GDM1 (cell line): Measurements from ENCODE around the gene SKOR2.
"Not testable (repeated sequence)": the region's sequence is repeated elsewhere in the genome, so short reads cannot be mapped to it uniquely, and the experiment has no call there.

ENCODE experiments used
- DNase-seq: peaks from one replicate; lab custom pipeline; 2025; lab: John Stamatoyannopoulos, UW

Gene SKOR2

DNA sequence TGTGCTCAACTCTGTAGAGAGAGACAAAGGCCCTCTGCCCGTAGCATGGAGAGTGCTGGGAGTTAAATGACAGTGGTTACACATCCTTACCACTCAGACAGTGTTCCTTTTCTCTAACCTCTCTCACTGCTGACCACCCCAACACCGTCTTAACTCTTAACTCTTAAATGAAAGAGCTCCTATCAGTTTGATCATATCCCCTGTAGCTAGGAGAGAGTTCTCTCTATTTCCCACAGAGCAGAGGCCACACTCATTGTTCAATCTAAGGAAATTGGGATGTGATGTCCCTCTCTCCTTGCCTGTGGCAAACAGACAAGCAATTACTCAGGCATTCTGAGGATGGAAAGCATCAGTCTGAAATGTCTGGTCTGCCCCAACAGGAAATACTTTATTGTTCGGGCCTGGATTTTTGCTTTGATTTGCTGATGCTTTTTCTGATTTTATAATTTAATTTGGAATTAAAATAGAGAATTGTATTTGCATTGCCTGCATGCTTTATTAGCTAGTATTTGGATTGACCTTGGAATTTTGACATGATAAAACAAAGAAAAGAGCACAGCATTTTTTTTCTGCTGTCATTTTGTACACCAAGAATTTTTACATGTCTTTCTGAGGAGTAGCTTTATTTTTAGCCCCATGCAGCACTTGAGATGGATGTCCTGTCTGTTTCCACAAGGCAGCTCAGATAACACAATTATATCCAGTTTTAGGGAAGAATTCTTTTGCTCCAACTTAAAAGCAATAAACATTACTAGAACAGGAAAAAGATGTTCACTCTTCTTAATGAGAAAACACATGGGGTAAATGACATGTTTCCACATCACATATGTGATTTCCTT is 47.6 kb downstream of the SKOR2 start:
- no peak for DNase-seq

DNA sequence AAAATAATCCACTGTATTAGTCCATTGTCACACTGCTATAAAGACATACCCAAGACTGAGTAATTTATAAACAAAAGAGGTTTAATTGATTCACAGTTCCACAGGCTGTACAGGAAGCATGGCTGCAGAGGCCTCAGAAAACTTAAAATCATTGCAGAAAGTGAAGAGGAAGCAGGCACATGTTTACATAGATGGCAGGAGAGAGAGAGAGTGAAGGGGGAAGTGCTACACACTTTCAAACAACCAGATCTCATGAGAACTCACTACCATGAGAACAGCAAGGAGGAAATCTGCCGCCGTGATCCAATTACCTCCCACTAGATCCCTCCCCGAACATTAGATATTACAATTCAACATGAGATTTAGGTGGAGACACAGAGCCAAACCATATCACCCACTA is 55.5 kb downstream of the SKOR2 start:
- peak; percentile 4 for DNase-seq

DNA sequence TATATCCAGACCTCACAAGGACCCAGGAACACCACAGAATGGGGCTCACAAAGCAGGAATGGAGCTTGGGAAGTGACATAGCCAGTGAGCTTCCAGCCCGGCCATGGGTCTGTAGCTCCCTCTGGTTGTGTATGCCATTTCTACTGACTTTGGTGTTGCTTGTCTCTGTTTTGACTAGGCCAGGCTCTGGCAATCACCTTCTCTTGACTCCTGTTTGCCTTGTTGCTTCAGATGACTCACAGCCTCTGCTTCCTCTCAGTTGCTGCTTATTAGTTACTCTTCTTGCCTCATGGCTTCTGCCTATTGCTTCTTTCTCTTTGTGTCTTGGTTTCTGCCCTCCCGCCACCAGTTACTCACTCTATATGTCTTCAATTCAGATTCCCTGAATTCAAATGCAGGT is 59.5 kb downstream of the SKOR2 start:
- no peak for DNase-seq

DNA sequence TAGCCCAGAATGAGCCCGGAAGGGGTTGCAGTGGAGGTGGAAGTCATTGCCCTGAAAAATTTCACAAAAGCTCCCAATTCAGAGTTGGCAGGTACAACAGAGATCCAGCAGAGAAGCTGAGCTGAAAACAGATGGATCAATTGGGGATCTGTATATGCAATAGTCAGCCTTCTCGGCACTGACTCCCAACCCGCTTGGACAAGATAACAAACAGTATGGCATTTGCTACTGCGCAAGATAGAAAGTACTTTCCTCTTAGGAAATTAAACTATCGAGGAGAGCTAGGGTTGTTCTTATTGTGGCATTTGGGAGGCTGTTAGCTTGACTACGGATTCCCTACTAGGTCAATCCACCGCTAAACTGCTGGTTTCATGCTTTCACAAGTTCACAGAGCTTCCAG is 63.7 kb downstream of the SKOR2 start:
- DNase-seq = no peak

DNA sequence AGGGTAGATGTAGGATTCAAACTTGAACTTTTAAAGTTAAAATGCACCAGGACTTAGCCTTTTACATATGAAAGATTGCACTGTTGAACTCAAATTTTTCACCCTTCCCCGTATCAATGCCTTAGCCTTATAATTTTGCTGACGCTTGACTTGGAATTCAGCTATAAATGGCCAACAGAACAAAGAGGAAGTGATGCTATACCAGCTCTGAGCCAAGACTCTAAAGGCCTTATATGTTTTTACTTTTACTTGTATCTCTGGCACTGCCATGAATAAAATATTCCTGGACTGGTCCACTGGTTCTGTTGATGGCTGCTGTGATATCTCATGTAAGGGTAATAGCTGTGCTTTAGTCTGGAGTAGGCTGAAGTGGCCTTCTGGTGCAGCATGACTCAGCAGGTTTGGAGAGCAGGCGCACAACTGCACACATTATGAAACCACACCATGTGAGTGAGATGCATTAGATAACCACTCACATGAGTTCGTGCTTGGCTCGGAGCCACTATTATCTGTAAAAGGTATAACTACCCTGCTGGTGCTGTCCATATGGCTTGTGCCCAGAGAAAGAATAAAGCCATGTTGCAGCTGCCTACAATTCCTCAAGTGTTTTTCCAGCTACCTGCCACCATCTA is 66.9 kb downstream of the SKOR2 start:
- peak; percentile 2 for DNase-seq

DNA sequence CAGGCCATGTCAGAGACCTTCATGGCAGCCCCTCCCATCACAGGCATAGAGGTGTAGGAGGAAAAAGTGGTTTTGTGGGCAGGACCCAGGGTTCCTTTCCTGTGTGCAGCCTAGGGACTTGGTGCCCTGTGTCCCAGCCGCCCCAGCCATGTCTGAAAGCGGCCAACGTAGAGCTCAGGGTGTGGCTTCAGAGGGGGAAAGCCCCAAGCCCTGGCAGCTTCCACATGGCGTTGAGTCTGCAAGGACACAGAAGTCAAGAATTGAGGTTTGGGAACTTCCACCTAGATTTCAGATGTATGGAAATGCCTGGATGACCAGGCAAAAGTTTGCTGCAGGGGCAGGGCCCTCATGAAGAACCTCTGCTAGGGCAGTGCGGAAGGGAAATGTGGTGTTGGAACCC is 69.3 kb downstream of the SKOR2 start:
- not testable (repeated sequence) for DNase-seq

DNA sequence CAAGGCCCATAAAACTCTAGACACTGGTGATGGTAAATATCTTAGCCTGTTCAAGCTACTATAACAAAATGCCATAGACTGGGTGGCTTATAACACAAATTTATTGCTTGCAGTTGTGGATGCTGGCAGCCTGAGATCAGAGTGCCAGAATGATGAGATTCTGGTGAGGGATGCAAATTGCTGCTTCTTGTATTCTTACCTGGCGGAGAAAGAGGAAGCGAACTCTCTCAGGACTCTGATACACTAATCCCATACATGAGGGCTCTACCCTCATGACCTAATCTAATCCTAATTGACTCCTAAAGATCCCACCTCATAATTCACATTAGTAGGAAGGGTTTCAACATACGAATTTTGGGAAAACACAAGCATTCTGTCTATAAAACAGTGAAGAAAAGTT is 70.7 kb downstream of the SKOR2 start:
- no peak for DNase-seq

DNA sequence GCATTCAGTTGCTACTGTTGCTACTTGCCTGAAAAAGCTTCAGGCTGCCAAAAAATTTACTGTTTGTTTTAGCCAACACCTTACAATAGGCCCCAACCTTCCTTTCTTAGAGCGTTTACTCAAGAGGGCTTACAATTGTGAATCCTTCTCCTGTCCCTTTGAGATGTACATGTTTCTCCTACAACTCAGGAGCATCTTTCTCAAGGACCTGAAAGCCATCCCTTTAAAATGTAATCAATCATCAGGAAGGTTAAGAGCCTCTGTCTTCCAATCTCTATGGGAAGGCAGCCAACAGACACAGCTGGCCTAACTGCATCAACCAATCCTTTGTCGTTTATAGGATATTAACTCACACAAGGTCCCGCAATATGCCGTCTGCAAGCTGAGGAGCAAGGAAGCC is 71.9 kb downstream of the SKOR2 start:
- no peak for DNase-seq

DNA sequence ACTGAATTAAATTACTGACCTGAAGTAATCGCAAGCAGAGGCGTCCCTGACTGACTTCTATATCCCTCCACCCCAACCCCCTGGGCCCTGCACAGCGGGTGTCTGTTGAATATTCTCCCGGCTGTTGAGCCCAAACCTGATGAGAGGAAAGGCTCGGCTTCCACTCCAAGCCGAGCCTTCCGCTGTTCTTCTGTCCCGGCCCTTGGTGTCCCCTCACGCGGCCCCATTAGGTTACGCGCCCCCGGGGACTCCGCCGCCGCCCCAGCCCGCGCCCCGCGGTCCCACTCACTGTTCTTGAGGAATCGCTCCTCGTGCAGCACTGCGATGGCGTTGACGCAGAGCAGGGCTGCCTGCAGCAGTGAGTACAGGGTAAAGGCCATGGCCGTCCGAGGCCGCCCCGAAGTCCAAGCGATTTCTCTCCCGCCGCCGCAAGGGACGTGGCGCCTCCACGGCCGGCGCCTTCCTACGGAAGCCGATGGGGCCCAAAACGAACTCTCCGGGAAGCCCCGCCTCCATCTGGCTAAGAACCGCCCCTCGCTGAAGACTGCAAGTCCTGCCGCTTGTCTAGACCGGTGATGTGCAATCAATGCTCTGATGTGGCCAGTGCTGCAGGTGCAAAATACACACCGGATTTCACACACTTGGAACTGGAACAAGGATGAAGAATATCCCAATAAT is 75.4 kb downstream of the SKOR2 start, which contains the start of gene IER3IP1:
Gene IER3IP1, minus strand, starts transcription at position 467 of the 678 bp plus-strand sequence. Its CDS starts 87 bp downstream, at position 380.
- DNase-seq = peak; percentile 79

DNA sequence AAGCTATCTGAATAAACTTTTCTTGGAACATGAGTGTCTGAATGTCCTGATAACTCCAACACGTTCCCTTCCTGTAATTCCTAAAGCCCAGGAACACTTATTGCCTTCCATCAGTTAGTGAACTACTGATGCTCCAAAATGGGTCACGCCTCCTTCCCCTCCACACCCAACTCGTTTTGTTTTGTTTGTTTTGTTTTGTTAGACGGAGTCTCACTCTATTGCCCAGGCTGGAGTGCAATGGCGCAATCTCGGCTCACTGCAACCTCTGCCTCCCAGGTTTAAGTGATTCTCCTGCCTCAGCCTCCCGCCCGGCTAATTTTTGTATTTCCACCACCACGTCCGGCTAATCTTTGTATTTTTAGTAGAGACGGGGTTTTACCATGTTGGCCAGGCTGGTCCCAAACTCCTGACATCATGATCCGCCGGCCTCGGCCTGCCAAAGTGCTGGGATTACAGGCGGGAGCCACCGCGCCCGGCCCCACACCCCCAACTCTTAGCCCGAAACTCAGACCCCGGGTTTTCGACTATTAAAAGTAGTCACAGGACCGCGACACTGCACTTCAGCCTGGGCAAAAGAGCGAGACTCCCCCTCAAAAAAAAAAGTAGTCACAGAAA is 76.1 kb downstream of the SKOR2 start:
- no peak for DNase-seq

DNA sequence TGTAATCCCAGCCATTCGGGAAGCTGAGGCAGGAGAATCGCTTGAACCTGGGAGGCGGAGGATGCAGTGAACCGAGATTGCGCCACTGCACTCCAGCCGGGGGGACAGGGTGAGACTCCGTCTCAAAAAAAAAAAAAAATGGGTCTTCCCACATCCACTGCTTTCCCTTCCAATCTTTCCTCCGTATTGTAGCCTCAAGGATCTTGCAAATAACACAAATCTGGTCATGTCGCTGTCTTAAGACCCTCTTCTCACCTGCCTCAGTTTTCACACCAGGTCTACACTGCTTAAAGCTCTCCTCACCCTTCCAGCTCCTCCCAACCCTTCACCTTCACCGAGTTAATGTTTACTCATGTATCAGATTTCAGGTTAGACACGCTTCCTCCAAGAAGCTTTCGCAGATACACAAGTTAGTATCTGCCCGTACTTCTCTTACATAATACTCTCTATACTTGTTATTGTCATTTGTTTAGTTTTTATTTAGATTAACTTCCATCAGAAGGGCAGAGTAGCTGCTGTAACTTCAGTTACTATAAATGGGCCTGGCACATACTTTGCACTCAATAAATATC is 76.8 kb downstream of the SKOR2 start:
- no peak for DNase-seq

DNA sequence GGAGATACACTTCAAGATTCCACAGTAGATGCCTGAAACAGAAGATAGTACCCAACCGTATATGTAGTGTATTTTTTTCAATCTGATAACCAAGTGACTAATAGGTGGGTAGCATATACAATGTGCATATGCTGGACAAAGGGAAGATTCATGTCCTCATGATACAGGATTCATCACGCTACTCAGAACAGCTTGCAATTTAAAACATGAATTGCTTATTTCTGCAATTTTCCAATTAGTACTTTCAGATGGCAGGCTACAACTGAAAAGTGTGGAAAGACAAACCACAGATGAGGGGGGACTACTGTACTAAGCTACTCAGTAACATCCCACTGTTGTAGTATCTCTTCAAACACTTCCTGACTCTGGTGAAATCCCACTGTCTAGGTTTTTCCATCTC is 79.0 kb downstream of the SKOR2 start:
- no peak for DNase-seq

DNA sequence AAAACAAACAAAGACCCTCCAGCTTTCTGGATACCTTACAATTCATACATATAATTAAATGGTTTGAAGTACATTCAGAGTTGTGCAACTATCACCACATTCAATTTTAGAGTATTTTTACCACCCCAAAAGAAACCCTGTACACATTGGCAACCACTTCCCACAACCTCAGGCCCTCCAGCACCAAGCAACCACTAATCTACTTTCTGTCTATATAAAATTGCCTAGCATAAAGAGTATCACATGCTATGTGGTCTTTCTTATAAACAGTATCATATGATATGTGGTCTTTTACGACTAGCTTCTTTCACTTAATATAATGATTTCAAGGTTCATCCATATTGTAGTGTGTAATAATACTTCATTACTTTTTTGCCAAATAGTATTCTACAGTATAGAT is 82.5 kb downstream of the SKOR2 start:
- no peak for DNase-seq

DNA sequence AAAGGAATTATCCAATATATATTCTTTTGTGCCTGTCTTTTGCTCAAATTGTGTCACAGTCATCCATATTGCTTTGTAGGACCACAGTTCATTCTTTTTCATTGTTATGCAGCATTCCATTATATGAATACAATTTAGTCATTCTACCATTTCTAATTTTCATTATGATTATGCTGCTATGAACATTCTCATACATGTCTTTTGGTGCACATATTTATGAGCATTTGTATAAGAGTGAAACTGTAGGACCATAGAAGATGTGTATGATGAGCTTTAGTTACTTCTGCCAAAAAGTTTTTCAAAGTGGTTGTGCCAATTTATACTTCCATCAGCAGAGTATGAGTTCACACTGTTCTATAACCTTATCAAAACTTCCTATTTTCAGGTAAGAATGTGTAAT is 83.0 kb downstream of the SKOR2 start:
- no peak for DNase-seq

DNA sequence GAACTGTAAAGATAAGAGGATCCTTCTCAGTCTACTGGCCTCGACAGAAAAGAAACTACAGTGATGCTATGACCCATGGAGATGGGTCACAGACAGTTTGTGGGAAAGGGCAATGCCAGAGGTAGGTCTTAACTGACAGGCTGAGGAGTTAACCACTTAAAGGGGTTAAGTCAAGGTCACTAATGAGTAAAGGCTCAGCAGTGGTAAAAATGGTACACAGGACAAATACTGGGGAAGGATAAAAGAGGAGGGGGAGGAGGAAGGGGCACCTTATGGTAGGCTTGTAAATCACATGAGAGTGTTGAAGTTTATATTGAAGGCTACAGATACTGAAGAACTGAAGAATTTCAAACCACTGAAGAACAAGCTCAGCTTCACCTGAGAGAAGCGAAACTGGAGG is 85.2 kb downstream of the SKOR2 start:
- no peak for DNase-seq

DNA sequence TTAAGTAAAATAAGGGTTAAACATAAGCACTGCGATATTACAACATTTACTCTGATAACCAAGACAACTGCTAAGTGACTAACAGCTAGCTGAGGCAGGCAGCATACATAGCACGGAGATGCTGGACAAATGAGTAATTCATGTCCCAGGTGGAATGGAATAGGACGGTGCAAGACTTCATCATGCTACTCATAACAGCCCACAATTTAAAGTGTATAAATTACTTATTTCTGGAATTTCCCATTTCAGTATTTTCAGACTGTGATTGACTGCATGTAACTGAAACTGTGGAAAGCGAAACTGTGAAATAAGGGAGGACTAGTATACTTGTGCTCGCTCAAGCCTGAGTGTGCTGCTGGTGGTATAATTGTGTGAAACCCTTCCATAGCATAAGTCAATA is 88.2 kb downstream of the SKOR2 start:
- no peak for DNase-seq

DNA sequence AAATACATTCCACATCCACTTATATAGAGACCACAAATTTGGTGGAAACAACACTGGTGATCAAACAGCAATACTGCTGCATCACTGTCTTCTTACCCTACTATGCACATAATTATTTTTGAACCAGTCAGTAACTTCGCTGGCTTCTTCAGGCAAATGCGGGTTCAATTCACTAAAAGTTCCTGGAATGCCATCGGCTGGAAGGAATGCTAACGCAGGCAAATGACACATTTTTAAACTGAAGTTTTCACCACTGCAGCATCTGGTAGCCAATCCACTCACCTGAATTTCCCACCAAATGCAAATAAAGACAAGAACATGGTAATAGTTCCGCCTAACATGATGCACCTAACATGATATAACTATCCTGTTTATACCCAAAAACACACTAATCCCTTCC is 91.2 kb downstream of the SKOR2 start:
- DNase-seq = no peak

DNA sequence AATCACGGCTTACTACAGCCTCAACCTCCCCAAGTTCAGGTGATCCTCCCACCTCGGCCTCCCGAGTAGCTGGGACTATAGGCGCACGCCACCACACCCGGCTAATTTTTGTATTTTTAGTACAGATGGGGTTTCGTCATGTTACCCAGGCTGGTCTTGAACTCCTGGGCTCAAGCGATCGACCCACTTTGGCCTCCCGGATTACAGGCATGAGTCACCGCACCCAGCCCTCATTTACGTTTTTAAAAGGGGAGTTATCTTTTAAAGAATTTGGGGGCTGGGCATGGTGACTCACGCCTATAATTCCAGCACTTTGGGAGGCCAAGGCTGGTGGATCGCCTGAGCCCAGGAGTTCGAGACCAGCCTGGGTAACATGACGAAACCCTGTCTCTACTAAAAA is 93.1 kb downstream of the SKOR2 start:
- DNase-seq = not testable (repeated sequence)
